A549 (cell line): ENCODE data around the gene BCR. TPM values are rescaled to one million over a fixed set of nuclear protein-coding genes. Genes with fewer than 3 reads are reported as not detected.

Experiments
- ATAC-seq, 2 experiments: fragments of 200-7000 bp in 1 of 2; fragments of >200 bp in 1 of 2; cut with Nextera tagmentation in 1 of 2; cut with Tn5 transposase in 1 of 2; 3 replicates each; pipeline versions ENCODE4 v1.8.0 to v1.9.1; 2018 to 2020; ENCODE audit warnings: mild to moderate bottlenecking in 1 of 2, moderate library complexity in 1 of 2
- CTCF ChIA-PET: fragments of 300-600 bp; sonication (Branson Sonifier 250); formaldehyde crosslinking; extraction: SDS; loops from one replicate; lab custom pipeline; 2021; ENCODE audit warnings: antibody characterized with exemption, inconsistent platforms; lab: Yijun Ruan, JAX
- POLR2A ChIA-PET: fragments of 350-600 bp; formaldehyde crosslinking; extraction: SDS; loops from one replicate; lab custom pipeline; 2021; ENCODE audit warnings: antibody characterized with exemption, inconsistent platforms; lab: Yijun Ruan, JAX
- DNase-seq, 2 experiments: peaks; one replicate each; pipeline versions ENCODE4 v3.0.0 to v3.0.0-alpha.2; 2011 to 2016; ENCODE audit warnings: low read depth in 1 of 2, low spot score in 1 of 2
- FAIRE-seq: peaks from 2 replicates; lab custom pipeline; 2011; peaks lifted over from hg19 to GRCh38; lab: Jason Lieb, UNC
- H3K27ac ChIP-seq, 2 experiments: fragments of >200 bp; sonication (Bioruptor Twin); formaldehyde crosslinking; 3 replicates each; pipeline ENCODE4 v1.5.1; 2016 to 2017
- H3K4me1 ChIP-seq: fragments of >200 bp; sonication (Bioruptor Twin); formaldehyde crosslinking; 3 replicates; pipeline ENCODE4 v1.6.1; 2016
- H3K4me2 ChIP-seq: fragments of >200 bp; sonication (Bioruptor Twin); formaldehyde crosslinking; 3 replicates; pipeline ENCODE4 v1.6.1; 2016
- H3K4me3 ChIP-seq: fragments of >200 bp; sonication (Bioruptor Twin); formaldehyde crosslinking; 3 replicates; pipeline ENCODE4 v1.5.1; 2016
- H3K9me3 ChIP-seq: fragments of >200 bp; sonication (Bioruptor Twin); formaldehyde crosslinking; 3 replicates; pipeline ENCODE4 v1.6.1; 2016
- BHLHE40 ChIP-seq: IDR thresholded peaks from 2 replicates; pipeline ENCODE4 v1.6.1; 2012; ENCODE audit warnings: low read depth, low read length, inconsistent platforms
- EHF ChIP-seq: fragments of 250-450 bp; sonication (Bioruptor Pico); IDR thresholded peaks from 2 replicates; pipeline ENCODE4 v1.5.0; 2020; ENCODE audit warnings: mild to moderate bottlenecking
- ELK1 ChIP-seq: fragments of 150-350 bp; IDR thresholded peaks from 2 replicates; pipeline ENCODE4 v1.6.1; 2014; ENCODE audit warnings: low read depth, mild to moderate bottlenecking, low read length
- EP300 ChIP-seq, 2 experiments: fragments of >200 bp; sonication (Bioruptor Twin); formaldehyde crosslinking; IDR thresholded peaks; 2 replicates in 1 of 2; 3 replicates in 1 of 2; pipeline ENCODE4 v1.6.1; 2016 to 2017
- FOSB ChIP-seq: fragments of 250-450 bp; sonication (Bioruptor Pico); IDR thresholded peaks from 2 replicates; pipeline ENCODE4 v1.5.0; 2020; ENCODE audit warnings: mild to moderate bottlenecking, moderate library complexity
- FOXS1 ChIP-seq: fragments of 250-450 bp; sonication (Bioruptor Pico); IDR thresholded peaks from 2 replicates; pipeline ENCODE4 v1.5.0; 2020; ENCODE audit warnings: mild to moderate bottlenecking, moderate library complexity
- HEYL ChIP-seq: fragments of 250-450 bp; sonication (Bioruptor Pico); IDR thresholded peaks from 2 replicates; pipeline ENCODE4 v1.8.0; 2021; ENCODE audit warnings: mild to moderate bottlenecking, moderate library complexity
- HMGXB4 ChIP-seq: fragments of 250-450 bp; sonication (Bioruptor Pico); IDR thresholded peaks from 2 replicates; pipeline ENCODE4 v1.5.0; 2021; ENCODE audit warnings: mild to moderate bottlenecking, moderate library complexity, borderline replicate concordance
- HOXA7 ChIP-seq: fragments of 250-450 bp; sonication (Bioruptor Pico); IDR thresholded peaks from 2 replicates; pipeline ENCODE4 v1.5.0; 2020; ENCODE audit warnings: mild to moderate bottlenecking, moderate library complexity
- HOXB5 ChIP-seq: fragments of 250-450 bp; sonication (Bioruptor Pico); IDR thresholded peaks from 2 replicates; pipeline ENCODE4 v1.5.0; 2020; ENCODE audit warnings: mild to moderate bottlenecking, moderate library complexity
- JUN ChIP-seq, 2 experiments: fragments of >200 bp; sonication (Bioruptor Twin); formaldehyde crosslinking; IDR thresholded peaks; 2 replicates in 1 of 2; 3 replicates in 1 of 2; pipeline ENCODE4 v1.6.1; 2016 to 2017
- KDM5A ChIP-seq: fragments of 200-600 bp; sonication (generic); IDR thresholded peaks from 2 replicates; pipeline ENCODE4 v1.6.1; 2016; ENCODE audit warnings: antibody characterized with exemption, mild to moderate bottlenecking
- MAFK ChIP-seq: fragments of 450-650 bp; IDR thresholded peaks from 2 replicates; pipeline ENCODE4 v1.6.1; 2014; ENCODE audit not compliant: partially characterized antibody
- MYC ChIP-seq: IDR thresholded peaks from 2 replicates; pipeline ENCODE4 v1.6.1; 2012; ENCODE audit warnings: mild to moderate bottlenecking, inconsistent platforms, low read length, improper control_type of control experiment, borderline replicate concordance
- NFE2L2 ChIP-seq: fragments of 150-350 bp; conservative IDR thresholded peaks from 2 replicates; pipeline ENCODE4 v1.6.1; 2014; ENCODE audit warnings: low read length
- NPAS2 ChIP-seq: fragments of 250-450 bp; sonication (Bioruptor Pico); IDR thresholded peaks from 2 replicates; pipeline ENCODE4 v1.8.0; 2022; ENCODE audit warnings: mild to moderate bottlenecking, moderate library complexity, borderline replicate concordance
- PBX3 ChIP-seq: IDR thresholded peaks from 2 replicates; pipeline ENCODE4 v1.6.1; 2012
- POLR2AphosphoS2 ChIP-seq: conservative IDR thresholded peaks from 2 replicates; pipeline ENCODE4 v1.6.1; 2012; ENCODE audit warnings: low read length, improper control_type of control experiment, inconsistent platforms
- RAD21 ChIP-seq, 2 experiments: fragments of >200 bp in 1 of 2; sonication (Bioruptor Twin) in 1 of 2; formaldehyde crosslinking in 1 of 2; IDR thresholded peaks in 1 of 2; conservative IDR thresholded peaks in 1 of 2; 2 replicates in 1 of 2; 3 replicates in 1 of 2; pipeline ENCODE4 v1.6.1; 2012 to 2018; ENCODE audit warnings: inconsistent platforms in 1 of 2
- RFX5 ChIP-seq: fragments of 450-650 bp; IDR thresholded peaks from 2 replicates; pipeline ENCODE4 v1.7.1; 2014; ENCODE audit warnings: antibody characterized with exemption, mild to moderate bottlenecking, moderate library complexity
- SMC3 ChIP-seq: fragments of >200 bp; sonication (Bioruptor Twin); formaldehyde crosslinking; IDR thresholded peaks from 3 replicates; pipeline ENCODE4 v1.6.1; 2018; ENCODE audit warnings: inconsistent platforms
- SREBF2 ChIP-seq: fragments of 450-650 bp; IDR thresholded peaks from 2 replicates; pipeline ENCODE4 v1.6.1; 2014; ENCODE audit warnings: mild to moderate bottlenecking, moderate library complexity
- TFCP2L1 ChIP-seq: fragments of 250-450 bp; sonication (Bioruptor Pico); IDR thresholded peaks from 2 replicates; pipeline ENCODE4 v1.5.0; 2021; ENCODE audit warnings: mild to moderate bottlenecking
- USF2 ChIP-seq: fragments of 450-650 bp; IDR thresholded peaks from 2 replicates; pipeline ENCODE4 v1.6.1; 2014; ENCODE audit warnings: antibody characterized with exemption
- ZC3H11A ChIP-seq: fragments of 450-650 bp; IDR thresholded peaks from 2 replicates; pipeline ENCODE4 v1.6.1; 2014; ENCODE audit warnings: antibody characterized with exemption, mild to moderate bottlenecking
- ZNF302 ChIP-seq: fragments of 250-450 bp; sonication (Bioruptor Pico); IDR thresholded peaks from 2 replicates; pipeline ENCODE4 v1.9.0; 2021; ENCODE audit warnings: inconsistent platforms, mild to moderate bottlenecking, moderate library complexity
- WGBS: methylation state at CpG from one replicate; pipeline ENCODE4 v1.1.6; 2017; ENCODE audit errors: missing lambda C conversion rate; 5-methylcytosine and 5-hydroxymethylcytosine counted together
- polyA plus RNA-seq, 4 experiments: library from polyadenylated mRNA; depleted of rRNA in 3 of 4; stranded (reverse); fragments of >200 nt; fragmentation: RNase III in 1 of 4; extraction: RNeasy Plus Mini Kit Qiagen cat#74134 plus additional on column Dnase treatment in 1 of 4; gene quantifications; 2 replicates in 3 of 4; 3 replicates in 1 of 4; pipeline ENCODE4 v1.2.3, GENCODE V29; 2011 to 2017

The BCR gene
- polyA plus RNA-seq, 2 of the 4 experiments (the other 2 are of a cell fraction): 14.7 to 16.4 TPM

- no peak overlapping the region for H3K27ac ChIP-seq
- FAIRE-seq: no peak
- ATAC-seq: no peak
- H3K9me3 ChIP-seq: no peaks in the 10 kb centered on the region
- no peak overlapping the region for H3K4me3 ChIP-seq
- CTCF ChIA-PET: interaction anchor here (1.4 kb wide), 1 partner anchor 39 kb away, joined by 3 read pairs; no protein-coding TSS in a partner anchor
- TF ChIP-seq SMC3 (no peak), ELK1 (no peak), NPAS2 (CRISPR knock-in tag) (no peak), BHLHE40 (no peak), ZNF302 (CRISPR knock-in tag) (no peak), JUN (IDR thresholded peaks at IDR 0.05) (no peak), USF2 (no peak), ZC3H11A (no peak), MAFK (no peak), KDM5A (no peak)
- no peak overlapping the region for H3K4me2 ChIP-seq
- POLR2A ChIA-PET: no interaction called here
- 50% methylated on average over 6 of the region's 10 CpGs for WGBS
- DNase-seq: no peak
- H3K4me1 ChIP-seq: no peaks in the 10 kb centered on the region
Observed at GRCh38 chr22:23166841-23167616, 13.3 kb upstream of the BCR start.

GRCh38 chr22:23168391-23169042, 11.8 kb upstream of the BCR start:
- CTCF ChIA-PET: interaction anchor here (1.9 kb wide), 1 partner anchor 11 kb away, joined by 7 read pairs; no protein-coding TSS in a partner anchor
- FAIRE-seq (no peak), DNase-seq (no peak), ATAC-seq (no peak)
- Histone ChIP-seq H3K9me3 (no peaks in the 10 kb centered on the region), H3K4me1 (no peaks in the 10 kb centered on the region), H3K4me2 (no peak overlapping the region), H3K27ac (no peak overlapping the region), H3K4me3 (no peak overlapping the region)
- TF ChIP-seq ZC3H11A (no peak), HMGXB4 (CRISPR knock-in tag) (no peak), MYC (no peak), HEYL (CRISPR knock-in tag) (no peak), NFE2L2 (no peak), SREBF2 (no peak), JUN (IDR thresholded peaks at IDR 0.05) (no peak), ZNF302 (CRISPR knock-in tag) (no peak), HOXB5 (no peak), RAD21 (conservative IDR thresholded peaks at IDR 0.05 in 1 of 2, IDR thresholded peaks at IDR 0.05 in 1 of 2) (no peak), RFX5 (no peak), EHF (no peak), POLR2AphosphoS2 (no peak), PBX3 (no peak), EP300 (IDR thresholded peaks at IDR 0.05) (no peak), FOSB (CRISPR knock-in tag) (no peak), TFCP2L1 (no peak), FOXS1 (CRISPR knock-in tag) (no peak), HOXA7 (CRISPR knock-in tag) (no peak)
- POLR2A ChIA-PET: no interaction called here
- 76% methylated on average over 3 of the region's 9 CpGs for WGBS
